Loucy (cell line): ENCODE results near the gene CFAP97.
"Not testable (repeated sequence)": the region's sequence is repeated elsewhere in the genome, so short reads cannot be mapped to it uniquely, and the experiment has no call there.

Source experiments
- H2AFZ ChIP-seq: fragments of 200-600 bp; sonication (generic); 2 replicates; pipeline ENCODE4 v1.6.0; 2016; ENCODE audit warnings: antibody characterized with exemption, mild to moderate bottlenecking, low read length, moderate library complexity
- H3F3A ChIP-seq: fragments of 200-600 bp; 2 replicates; pipeline ENCODE4 v1.6.0; 2016; ENCODE audit warnings: antibody characterized with exemption, low read depth, mild to moderate bottlenecking
- H3K27me3 ChIP-seq: fragments of 200-600 bp; sonication (generic); 2 replicates; pipeline ENCODE4 v1.6.1; 2014; ENCODE audit warnings: low read length, mild to moderate bottlenecking; ENCODE audit not compliant: insufficient read depth, poor library complexity, severe bottlenecking
- H3K36me3 ChIP-seq: fragments of 200-600 bp; sonication (generic); 2 replicates; pipeline ENCODE4 v1.6.1; 2016; ENCODE audit warnings: low read length; ENCODE audit not compliant: insufficient read depth
- H3K4me1 ChIP-seq: fragments of 200-600 bp; sonication (generic); 2 replicates; pipeline ENCODE4 v1.5.1; 2014; ENCODE audit warnings: low read length, mild to moderate bottlenecking; ENCODE audit not compliant: insufficient read depth, poor library complexity, severe bottlenecking
- H3K4me2 ChIP-seq: fragments of 200-600 bp; sonication (generic); 2 replicates; pipeline ENCODE4 v1.6.0; 2014; ENCODE audit warnings: antibody characterized with exemption, low read length, low read depth, mild to moderate bottlenecking; ENCODE audit not compliant: poor library complexity, severe bottlenecking
- H3K4me3 ChIP-seq: fragments of 200-600 bp; sonication (generic); 2 replicates; pipeline ENCODE4 v1.5.1; 2014; ENCODE audit warnings: low read length, mild to moderate bottlenecking, mixed read lengths; ENCODE audit not compliant: poor library complexity, severe bottlenecking
- H3K79me2 ChIP-seq: fragments of 200-600 bp; sonication (generic); 2 replicates; pipeline ENCODE4 v1.6.1; 2014; ENCODE audit warnings: low read length; ENCODE audit not compliant: insufficient read depth
- H3K9ac ChIP-seq: fragments of 200-600 bp; sonication (generic); 2 replicates; pipeline ENCODE4 v1.6.0; 2014; ENCODE audit warnings: mild to moderate bottlenecking, low read depth, low read length, moderate library complexity; ENCODE audit not compliant: poor library complexity, severe bottlenecking
- H3K9me2 ChIP-seq: fragments of 200-600 bp; sonication (generic); replicated peaks from 2 replicates; pipeline ENCODE4 v1.6.1; 2016; ENCODE audit warnings: low read depth, low read length, mixed read lengths
- H3K9me3 ChIP-seq: fragments of 200-600 bp; sonication (generic); 2 replicates; pipeline ENCODE4 v1.6.1; 2014; ENCODE audit warnings: mild to moderate bottlenecking, antibody characterized with exemption, low read length, low read depth; ENCODE audit not compliant: insufficient read depth
- H4K20me1 ChIP-seq: fragments of 200-600 bp; sonication (generic); 2 replicates; pipeline ENCODE4 v1.6.0; 2014; ENCODE audit warnings: antibody characterized with exemption, low read length, mild to moderate bottlenecking; ENCODE audit not compliant: insufficient read depth, poor library complexity, severe bottlenecking
- EZH2phosphoT487 ChIP-seq: fragments of 200-600 bp; IDR thresholded peaks from 2 replicates; pipeline ENCODE4 v1.6.1; 2018; ENCODE audit warnings: antibody characterized with exemption, mild to moderate bottlenecking, moderate library complexity, borderline replicate concordance
- TF ChIP-seq, protein P1 (sequence below): fragments of 200-600 bp; sonication (generic); conservative IDR thresholded peaks from 2 replicates; pipeline ENCODE4 v1.5.1; 2014; ENCODE audit warnings: mild to moderate bottlenecking, antibody characterized with exemption, low read length

Gene CFAP97

DNA sequence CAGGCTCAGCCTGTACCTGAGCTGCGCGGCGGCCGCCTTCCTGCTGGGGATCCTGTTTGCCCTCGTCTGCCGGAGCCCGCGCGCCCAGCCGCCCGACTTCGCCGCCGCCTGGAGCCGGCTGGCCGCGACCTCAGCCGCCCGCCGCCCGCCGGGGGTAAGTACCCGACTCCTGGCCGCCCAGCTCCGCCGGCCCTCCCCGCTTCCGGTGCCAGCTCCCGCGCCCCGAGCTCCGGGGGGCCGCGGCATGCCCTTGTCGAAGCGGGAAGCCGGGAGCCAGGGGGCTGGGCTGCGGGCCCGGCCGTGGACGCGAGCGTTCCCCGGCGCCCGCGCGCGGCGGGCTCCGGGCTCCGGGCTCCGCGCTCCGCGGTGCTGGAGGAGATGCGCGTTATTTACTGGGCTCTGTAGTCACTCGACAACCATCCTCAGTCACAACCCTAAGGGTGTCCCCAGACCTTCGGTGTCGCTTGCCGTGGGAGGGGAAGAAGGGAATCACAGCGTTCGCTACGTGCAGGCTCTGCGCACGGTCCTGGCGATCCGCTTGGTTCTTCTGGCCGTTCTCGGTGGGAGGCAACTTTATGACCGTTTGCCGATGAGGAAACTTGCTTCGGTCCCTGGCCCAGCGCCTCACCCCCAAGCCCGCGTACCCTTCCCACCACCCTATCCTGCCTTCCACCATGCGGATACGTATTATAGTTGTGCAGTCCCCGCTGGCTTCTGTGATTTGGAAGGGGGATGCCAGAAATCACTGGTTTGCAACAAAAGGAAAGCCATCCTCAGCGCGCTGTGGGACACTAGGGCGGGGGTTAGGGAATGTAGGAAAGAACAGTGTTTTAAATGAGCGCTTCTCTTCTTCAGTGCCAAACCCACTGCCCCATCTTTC is 6.5 kb upstream of the CFAP97 start:
- Histone ChIP-seq H3K36me3 (no peaks in the 10 kb centered on the region), H3F3A (no peaks in the 10 kb centered on the region), H3K27me3 (no peaks in the 10 kb centered on the region), H3K4me2 (no peak overlapping the region), H3K9me2 (no peaks in the 10 kb centered on the region), H4K20me1 (no peaks in the 10 kb centered on the region), H2AFZ (no peak overlapping the region), H3K79me2 (no peaks in the 10 kb centered on the region), H3K9me3 (no peaks in the 10 kb centered on the region), H3K4me3 (no peak overlapping the region), H3K9ac (no peak overlapping the region), H3K4me1 (no peaks in the 10 kb centered on the region)
- TF ChIP-seq, protein P1, sequence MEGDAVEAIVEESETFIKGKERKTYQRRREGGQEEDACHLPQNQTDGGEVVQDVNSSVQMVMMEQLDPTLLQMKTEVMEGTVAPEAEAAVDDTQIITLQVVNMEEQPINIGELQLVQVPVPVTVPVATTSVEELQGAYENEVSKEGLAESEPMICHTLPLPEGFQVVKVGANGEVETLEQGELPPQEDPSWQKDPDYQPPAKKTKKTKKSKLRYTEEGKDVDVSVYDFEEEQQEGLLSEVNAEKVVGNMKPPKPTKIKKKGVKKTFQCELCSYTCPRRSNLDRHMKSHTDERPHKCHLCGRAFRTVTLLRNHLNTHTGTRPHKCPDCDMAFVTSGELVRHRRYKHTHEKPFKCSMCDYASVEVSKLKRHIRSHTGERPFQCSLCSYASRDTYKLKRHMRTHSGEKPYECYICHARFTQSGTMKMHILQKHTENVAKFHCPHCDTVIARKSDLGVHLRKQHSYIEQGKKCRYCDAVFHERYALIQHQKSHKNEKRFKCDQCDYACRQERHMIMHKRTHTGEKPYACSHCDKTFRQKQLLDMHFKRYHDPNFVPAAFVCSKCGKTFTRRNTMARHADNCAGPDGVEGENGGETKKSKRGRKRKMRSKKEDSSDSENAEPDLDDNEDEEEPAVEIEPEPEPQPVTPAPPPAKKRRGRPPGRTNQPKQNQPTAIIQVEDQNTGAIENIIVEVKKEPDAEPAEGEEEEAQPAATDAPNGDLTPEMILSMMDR = no peak
- TF ChIP-seq EZH2phosphoT487 = no peak

- H3K9me3 ChIP-seq, H4K20me1 ChIP-seq, H3K27me3 ChIP-seq, H3K9ac ChIP-seq, H3K4me2 ChIP-seq, H3K4me3 ChIP-seq, H3K79me2 ChIP-seq, H2AFZ ChIP-seq, H3K9me2 ChIP-seq, H3K4me1 ChIP-seq, H3F3A ChIP-seq, H3K36me3 ChIP-seq: not testable (repeated sequence)
Observed at GRCh38 chr4:185209852-185210101, 6.0 kb upstream of the CFAP97 start.

GRCh38 chr4:185209031-185209851 is 5.4 kb upstream of the CFAP97 start, which contains the start of gene SNX25:
TSS of gene SNX25 (plus strand) at chr4:185209598. CDS start at chr4:185209827, 229 bp downstream.
- Histone ChIP-seq H3K4me1 (peaks cover 8% of the 10 kb centered on the region), H2AFZ (no peak within 1 kb of the TSS), H3K4me3 (no peak within 1 kb of the TSS), H3K9me2 (no peaks in the 10 kb centered on the region), H3K36me3 (no peaks in the 10 kb centered on the region), H3K79me2 (no peaks in the 10 kb centered on the region), H3F3A (no peaks in the 10 kb centered on the region), H4K20me1 (no peaks in the 10 kb centered on the region), H3K27me3 (no peaks in the 10 kb centered on the region), H3K4me2 (no peak within 1 kb of the TSS), H3K9me3 (no peaks in the 10 kb centered on the region), H3K9ac (no peak within 1 kb of the TSS)
- TF ChIP-seq, protein P1 = no peak
- no peak for TF ChIP-seq EZH2phosphoT487
